Erythroblast (primary cell): ENCODE data around the gene CLEC9A.

ENCODE experiments used
- GATA1 ChIP-seq: IDR thresholded peaks from 2 replicates; pipeline ENCODE4 v1.6.1; 2011; ENCODE audit warnings: low read depth, mild to moderate bottlenecking, control low read depth, low read length, moderate library complexity
- POLR2A ChIP-seq: IDR thresholded peaks from 2 replicates; pipeline ENCODE4 v1.6.1; 2011; ENCODE audit warnings: mild to moderate bottlenecking, low read length

DNA sequence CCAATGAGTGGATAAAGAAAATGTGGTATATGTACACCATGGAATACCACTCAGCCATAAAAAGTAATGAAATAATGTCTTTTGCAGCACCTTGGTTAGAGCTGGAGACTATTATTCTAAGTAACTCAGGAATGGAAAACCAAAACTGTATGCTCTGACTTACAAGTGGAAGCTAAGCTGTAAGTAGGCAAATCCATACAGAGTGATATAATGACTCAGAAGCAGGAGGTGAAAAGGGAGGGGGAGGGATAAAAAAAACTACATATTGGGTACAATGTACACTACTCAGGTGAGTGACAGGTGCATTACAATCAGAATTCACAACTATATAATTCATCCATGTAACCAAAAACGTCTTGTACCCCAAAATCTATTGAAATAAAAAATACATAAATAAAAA, 83.4 kb downstream of the CLEC9A start:
- no peak for TF ChIP-seq POLR2A
- TF ChIP-seq GATA1, result no peak
